OCI-LY3 (cell line): ENCODE measurements around the gene RPTN.

Experiments
- H2AFZ ChIP-seq: fragments of 200-600, 300-600 bp; shearing (Covaris generic); 2 replicates; pipeline ENCODE4 v1.6.0; 2014; ENCODE audit warnings: antibody characterized with exemption, low read depth, low read length
- H3K27ac ChIP-seq: fragments of 200-600, 300-600 bp; sonication (generic); 2 replicates; pipeline ENCODE4 v1.5.1; 2014; ENCODE audit warnings: mild to moderate bottlenecking, low read length, moderate library complexity, mixed read lengths
- H3K27me3 ChIP-seq: fragments of 200-600, 300-600 bp; sonication (generic); 2 replicates; pipeline ENCODE4 v1.6.1; 2014; ENCODE audit warnings: low read depth, low read length, mixed read lengths
- H3K36me3 ChIP-seq: fragments of 200-600, 300-600 bp; sonication (generic); replicated peaks from 2 replicates; pipeline ENCODE3; 2014; ENCODE audit warnings: low read depth, low read length, mixed read lengths
- H3K4me1 ChIP-seq: fragments of 300-600, 200-600 bp; sonication (generic); 2 replicates; pipeline ENCODE4 v1.6.1; 2014; ENCODE audit warnings: low read length, mixed read lengths
- H3K4me2 ChIP-seq: fragments of 200-600, 300-600 bp; sonication (generic); 2 replicates; pipeline ENCODE4 v1.6.1; 2014; ENCODE audit warnings: low read length, mixed read lengths
- H3K4me3 ChIP-seq: fragments of 300-600, 200-600 bp; sonication (generic); 2 replicates; pipeline ENCODE4 v1.5.1; 2014; ENCODE audit warnings: antibody characterized with exemption, mild to moderate bottlenecking, low read length, moderate library complexity
- H3K79me2 ChIP-seq: fragments of 300-600, 200-600 bp; shearing (Covaris generic); 2 replicates; pipeline ENCODE4 v1.6.1; 2014; ENCODE audit warnings: mild to moderate bottlenecking, low read length, mixed read lengths
- H3K9ac ChIP-seq: fragments of 300-600, 200-600 bp; shearing (Covaris generic); 2 replicates; pipeline ENCODE4 v1.6.0; 2014; ENCODE audit warnings: mild to moderate bottlenecking, low read length, moderate library complexity
- H3K9me3 ChIP-seq: fragments of 200-600, 300-600 bp; shearing (Covaris generic); 2 replicates; pipeline ENCODE4 v1.6.1; 2014; ENCODE audit warnings: low read length, mixed read lengths; ENCODE audit not compliant: insufficient read depth
- H4K20me1 ChIP-seq: fragments of 200-600, 300-600 bp; sonication (generic); 2 replicates; pipeline ENCODE4 v1.6.1; 2016; ENCODE audit warnings: low read length, mixed read lengths; ENCODE audit not compliant: insufficient read depth
- CTCF ChIP-seq: fragments of 200-600, 300-600 bp; sonication (generic); IDR thresholded peaks from 2 replicates; pipeline ENCODE4 v1.5.1; 2014; ENCODE audit warnings: antibody characterized with exemption, low read length, low read depth
- EZH2phosphoT487 ChIP-seq: fragments of 200-600 bp; shearing (Covaris generic); IDR thresholded peaks from 2 replicates; pipeline ENCODE4 v1.6.1; 2018; ENCODE audit warnings: antibody characterized with exemption, mixed run types, low read depth

Gene RPTN

GRCh38 chr1:152107031-152107983, 51.7 kb downstream of the RPTN start:
- Histone ChIP-seq H3K27ac (no peak overlapping the region), H3K36me3 (no peaks in the 10 kb centered on the region), H3K4me1 (no peaks in the 10 kb centered on the region), H3K27me3 (0 out of 2 replicates have a peak, but pooled peaks cover 2% of the 10 kb centered on the region), H3K9me3 (peaks cover 10% of the 10 kb centered on the region; the same call in 1 of the 2 replicates), H3K79me2 (no peaks in the 10 kb centered on the region), H3K9ac (no peak overlapping the region), H4K20me1 (no peaks in the 10 kb centered on the region), H3K4me2 (no peak overlapping the region), H3K4me3 (no peak overlapping the region), H2AFZ (no peak overlapping the region)
- TF ChIP-seq CTCF, result no peak
- TF ChIP-seq EZH2phosphoT487, result no peak

- TF ChIP-seq CTCF (no peak), EZH2phosphoT487 (no peak)
- Histone ChIP-seq H3K36me3 (no peaks in the 10 kb centered on the region), H3K9me3 (peaks cover 2% of the 10 kb centered on the region; the same call in 1 of the 2 replicates), H3K27me3 (0 out of 2 replicates have a peak, but pooled peaks cover 9% of the 10 kb centered on the region), H2AFZ (no peak overlapping the region), H3K4me3 (no peak overlapping the region), H3K27ac (no peak overlapping the region), H4K20me1 (no peaks in the 10 kb centered on the region), H3K4me2 (no peak overlapping the region), H3K4me1 (no peaks in the 10 kb centered on the region), H3K9ac (no peak overlapping the region), H3K79me2 (no peaks in the 10 kb centered on the region)
These were observed 54.2 kb downstream of the RPTN start for GRCh38 chr1:152104854-152105253.
